Renal cortical epithelial cell (primary cell): ENCODE data around the gene HLA-DPA1. TPM values are rescaled to one million over a fixed set of nuclear protein-coding genes. Genes with fewer than 3 reads are reported as not detected.
"Not testable (repeated sequence)": the region's sequence is repeated elsewhere in the genome, so short reads cannot be mapped to it uniquely, and the experiment has no call there.

Source experiments
- DNase-seq: peaks from one replicate; pipeline ENCODE4 v3.0.0-alpha.2; 2011; ENCODE audit warnings: low read depth
- total RNA-seq: library from RNA; depleted of rRNA; stranded (reverse); fragments of >200 nt; gene quantifications from 2 replicates; pipeline ENCODE4 v1.2.3, GENCODE V29; 2014

The HLA-DPA1 gene
- total RNA-seq, result 7.0 and 9.7 TPM in 2 replicates

DNA sequence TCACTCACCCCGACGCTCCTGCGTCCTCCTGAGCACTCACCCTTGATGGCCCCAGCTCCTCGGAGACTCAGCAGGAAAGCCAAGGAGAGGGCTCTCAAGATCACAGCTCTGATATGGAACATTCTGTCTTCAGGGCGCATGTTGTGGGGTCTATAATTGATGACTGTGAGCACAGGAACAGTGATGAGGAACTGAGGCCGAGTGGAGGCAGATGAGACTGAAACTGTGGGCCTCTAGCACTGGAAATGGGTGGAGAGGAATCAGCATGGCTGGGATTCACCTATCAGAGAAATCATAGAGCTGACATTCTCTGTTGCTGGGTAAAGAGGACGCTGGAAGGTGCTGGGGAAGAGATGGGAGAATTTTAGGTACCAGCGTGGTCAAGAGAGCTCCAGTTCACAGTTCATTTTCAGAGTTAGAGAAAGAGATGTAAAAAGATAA lies at the start of gene HLA-DPA1:
Gene HLA-DPA1, minus strand, starts transcription at position 219 of the 441 bp plus-strand sequence.
- peak; percentile 40 for DNase-seq

DNA sequence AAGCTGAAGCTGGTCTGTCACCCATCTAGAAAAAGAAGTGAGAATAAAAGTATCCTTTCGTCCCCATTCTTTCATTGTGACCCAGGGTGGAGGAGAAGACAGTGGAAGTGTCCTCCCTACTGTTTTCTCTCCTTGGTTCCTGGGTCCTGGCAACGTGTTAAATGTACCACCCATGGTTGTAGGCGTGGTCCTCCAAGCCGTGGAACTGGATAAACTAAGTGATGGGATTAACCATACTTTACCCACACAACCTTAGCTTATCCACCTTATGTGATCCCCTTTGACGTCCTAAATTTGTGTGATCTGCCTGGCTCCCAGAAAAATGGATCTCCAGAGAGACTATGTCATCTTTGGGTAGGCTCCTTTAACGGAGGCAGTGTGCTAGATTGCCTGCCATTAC lies 49.7 kb upstream of the HLA-DPA1 start:
- no peak for DNase-seq

DNA sequence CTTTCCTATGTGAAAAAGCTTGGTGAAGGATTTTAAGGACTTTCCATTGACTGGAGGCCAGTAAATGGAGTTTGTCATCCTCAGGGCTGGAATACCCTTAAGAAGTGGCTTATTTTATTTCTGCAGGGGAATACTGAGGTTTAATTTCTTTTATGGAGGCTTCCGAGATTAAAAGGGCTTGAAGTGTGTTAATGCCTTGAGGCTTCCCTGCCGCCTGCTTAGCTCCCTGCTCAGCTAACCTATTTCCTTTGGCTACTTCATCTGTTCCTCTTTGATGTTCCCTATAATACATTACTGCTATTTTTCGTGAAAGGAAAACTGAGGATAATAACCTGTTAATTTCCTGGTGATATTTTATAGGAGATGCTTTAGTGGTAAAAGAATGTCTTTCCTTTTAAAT lies 46.6 kb upstream of the HLA-DPA1 start:
- DNase-seq, result no peak

DNA sequence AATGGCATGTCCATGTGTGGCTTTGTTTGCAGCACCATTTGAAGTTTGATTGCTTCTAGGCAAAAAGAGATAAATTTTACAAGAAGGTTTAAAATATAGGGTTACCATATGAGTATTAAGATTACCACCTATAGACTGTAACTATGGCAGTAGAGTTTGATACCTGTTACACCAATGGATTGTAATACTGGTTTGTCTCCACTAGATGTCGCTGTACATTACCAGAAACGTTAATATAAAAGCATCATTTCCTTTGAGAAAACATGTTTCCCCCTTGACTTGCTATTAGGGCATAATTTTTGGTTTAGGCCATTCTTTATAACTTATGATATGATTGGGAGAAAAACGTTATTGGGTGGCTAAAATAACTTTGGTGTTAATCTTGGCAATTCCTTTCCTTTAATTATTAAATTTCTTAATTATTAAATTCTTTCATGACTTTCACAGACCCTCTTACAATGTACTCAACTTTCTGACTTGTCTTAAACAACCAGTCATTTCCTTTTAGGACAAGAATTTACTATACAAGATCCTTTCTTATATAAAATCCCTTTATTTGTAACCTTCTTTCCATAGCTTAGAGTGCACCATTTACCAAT lies 45.2 kb upstream of the HLA-DPA1 start:
- peak; percentile 50 for DNase-seq

DNA sequence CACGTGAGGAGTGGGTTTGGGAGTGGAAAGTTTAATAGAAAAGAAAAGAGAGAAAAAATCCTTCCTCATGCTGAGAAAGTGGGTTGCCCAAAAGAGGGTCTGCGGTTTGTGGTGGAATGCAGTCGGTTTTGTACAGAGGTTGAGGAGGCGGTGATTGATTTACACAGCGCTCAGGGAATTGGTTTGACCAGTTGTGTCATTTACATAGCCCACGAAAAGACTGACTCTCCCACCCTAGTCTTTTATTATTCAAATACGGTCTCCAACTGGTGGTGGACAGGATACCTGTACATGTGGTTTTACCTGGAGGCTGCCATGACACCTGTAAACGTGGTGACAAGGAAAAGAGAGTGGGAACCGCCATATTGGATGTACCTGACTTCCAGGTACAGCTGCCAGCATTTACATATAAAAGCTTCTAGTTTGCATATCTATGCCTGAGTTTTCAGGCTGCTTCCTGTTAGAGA lies 44.4 kb upstream of the HLA-DPA1 start:
- DNase-seq, result no peak

DNA sequence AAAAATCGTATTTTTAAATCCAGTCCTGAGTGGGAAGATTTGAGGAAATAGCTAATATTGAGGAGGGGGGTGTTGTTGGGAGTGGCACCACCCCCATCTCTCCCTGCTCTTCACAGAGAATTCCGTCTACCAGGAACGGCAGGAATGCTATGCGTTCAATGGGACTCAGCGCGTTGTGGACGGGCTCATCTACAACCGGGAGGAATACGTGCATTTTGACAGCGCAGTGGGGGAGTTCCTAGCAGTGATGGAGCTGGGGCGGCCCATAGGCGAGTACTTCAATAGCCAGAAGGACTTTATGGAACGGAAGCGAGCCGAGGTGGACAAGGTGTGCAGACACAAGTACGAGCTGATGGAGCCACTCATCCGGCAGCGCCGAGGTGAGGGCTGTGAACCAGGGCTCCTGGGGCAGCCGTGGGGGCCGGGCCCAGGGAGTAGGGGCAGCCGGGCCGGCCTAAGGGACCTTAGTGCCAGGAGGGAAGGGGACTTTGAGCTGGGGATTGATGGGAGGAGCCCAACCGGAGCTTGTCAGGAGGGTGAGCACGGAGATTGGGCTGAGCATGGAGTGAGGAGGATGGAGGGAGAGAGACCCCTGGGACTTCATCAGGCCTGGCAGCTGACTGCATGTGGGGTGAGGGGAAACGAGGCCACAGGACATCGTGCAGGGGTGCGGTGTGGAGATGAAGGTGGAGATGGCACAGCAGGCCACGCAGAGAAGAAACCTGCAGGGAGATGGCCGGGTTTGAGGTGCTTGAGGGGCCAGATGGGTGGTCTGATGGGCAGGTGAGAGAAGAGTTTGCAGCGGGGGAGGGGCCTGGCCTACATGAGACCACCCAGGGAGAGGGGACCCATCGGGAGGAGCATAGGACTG lies 43.6 kb upstream of the HLA-DPA1 start:
- no peak for DNase-seq

DNA sequence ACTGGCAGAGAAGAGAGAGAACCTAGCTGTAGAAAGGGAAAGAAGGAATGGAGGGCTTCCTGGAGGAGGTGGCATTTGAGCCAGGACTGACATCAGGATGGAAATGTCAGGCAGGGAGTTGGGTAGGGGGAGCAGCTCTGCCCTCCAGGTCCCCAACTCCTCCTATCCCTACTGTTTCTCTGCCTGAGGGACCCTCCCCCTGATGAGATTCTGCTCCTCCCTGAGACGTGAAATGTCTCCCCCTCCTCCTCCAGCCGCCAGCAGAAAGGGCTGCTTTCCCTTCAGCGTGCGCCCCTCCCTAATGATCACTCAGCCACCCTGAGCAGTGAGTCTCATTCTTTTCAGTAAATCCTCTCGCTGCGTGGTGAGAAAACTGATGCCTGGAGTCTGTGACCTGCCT lies 43.0 kb upstream of the HLA-DPA1 start:
- no peak for DNase-seq

DNA sequence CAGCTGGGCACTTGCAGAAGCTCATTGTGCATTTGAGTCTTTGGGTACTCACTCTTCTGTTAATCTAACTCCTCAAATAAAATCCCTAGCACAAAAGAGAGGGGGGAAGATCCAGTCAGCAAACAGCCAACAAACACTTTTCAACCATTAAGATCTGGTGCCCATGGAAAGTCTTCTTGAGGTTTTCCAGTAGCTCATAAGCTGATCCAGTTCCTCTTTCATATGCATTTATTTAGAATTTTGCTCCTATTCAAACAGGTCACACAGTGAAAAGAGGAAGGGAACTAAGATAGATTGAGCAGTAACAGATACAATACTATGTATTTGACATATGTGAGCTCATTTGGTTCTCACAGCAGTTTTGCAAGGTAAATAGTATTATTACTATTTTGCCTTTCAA lies 41.0 kb upstream of the HLA-DPA1 start:
- DNase-seq, result no peak

DNA sequence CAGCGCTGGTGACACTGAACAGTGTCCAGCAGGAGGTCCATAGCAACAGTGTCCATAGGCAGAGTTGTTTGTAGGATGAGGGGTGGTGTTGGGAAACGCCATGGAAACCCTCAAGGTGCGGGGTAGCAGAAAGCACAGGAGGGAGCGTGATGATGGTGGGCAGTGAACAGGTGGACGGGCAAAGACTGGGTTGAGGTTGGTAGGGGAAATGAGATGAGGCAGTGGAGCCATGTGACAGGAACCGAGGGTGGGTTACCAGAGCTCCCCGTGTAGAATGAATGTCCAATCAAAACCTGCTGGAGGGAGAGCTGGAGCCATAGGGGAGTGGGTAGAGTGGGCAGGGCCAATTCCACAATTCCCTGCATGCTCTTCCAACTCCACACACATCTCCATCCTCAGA lies 40.3 kb upstream of the HLA-DPA1 start:
- DNase-seq, result no peak

DNA sequence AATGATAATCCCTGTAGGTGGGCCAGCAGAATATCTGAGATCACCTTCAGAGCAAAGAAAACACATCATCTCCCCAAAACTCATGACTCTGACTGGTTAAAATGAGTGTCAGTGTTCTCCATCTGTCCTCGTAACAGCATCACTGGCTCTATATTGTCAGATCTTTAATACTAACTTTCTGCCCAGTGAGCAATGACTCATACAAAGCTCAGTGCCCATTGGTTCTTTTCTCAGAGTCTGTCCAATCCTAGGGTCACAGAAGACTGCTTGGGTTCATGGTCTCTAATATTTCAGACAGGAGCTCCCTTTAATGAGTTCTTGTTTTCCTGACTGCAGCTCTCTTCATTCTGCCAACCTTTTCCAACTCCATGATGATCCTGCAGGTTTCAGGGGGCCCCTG lies 38.7 kb upstream of the HLA-DPA1 start:
- peak; percentile 68 for DNase-seq

DNA sequence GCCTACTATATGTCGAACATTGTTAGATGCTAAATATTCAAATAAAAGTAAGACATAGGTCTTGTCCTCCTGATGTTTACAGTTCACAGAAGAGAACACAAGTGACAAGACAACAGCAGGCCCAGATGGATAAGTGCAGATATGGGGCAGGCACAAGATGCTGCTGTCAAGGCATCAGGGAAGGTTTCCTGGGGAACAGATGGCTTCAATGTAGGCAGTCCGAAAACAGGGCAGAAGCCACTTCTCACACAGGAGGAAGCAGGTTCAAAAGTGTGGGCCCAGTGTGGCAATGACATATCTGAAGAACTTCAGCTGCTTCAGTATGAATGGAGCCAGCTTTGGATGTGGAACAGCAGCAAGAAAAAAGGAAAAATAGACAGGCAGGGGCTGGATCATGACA lies 34.9 kb upstream of the HLA-DPA1 start:
- DNase-seq, result no peak

DNA sequence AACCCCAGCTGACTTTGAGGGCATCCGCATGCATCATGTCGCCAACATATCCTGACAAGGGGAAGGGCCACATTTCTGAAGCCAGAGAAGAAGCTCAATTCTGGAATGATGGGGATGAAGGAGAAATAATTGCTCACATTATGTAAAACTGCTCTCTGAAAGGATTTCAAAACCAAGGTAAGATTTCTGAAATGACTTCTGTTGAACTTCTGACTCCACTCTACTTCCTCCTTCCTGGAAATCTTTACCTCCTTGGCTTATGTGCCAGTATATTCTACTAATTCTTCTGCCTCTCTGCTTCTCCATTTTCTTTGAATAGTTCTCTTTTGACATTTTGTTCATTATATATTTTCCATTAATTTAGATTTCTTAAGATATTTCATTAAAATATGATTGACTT lies 34.2 kb upstream of the HLA-DPA1 start:
- no peak for DNase-seq

DNA sequence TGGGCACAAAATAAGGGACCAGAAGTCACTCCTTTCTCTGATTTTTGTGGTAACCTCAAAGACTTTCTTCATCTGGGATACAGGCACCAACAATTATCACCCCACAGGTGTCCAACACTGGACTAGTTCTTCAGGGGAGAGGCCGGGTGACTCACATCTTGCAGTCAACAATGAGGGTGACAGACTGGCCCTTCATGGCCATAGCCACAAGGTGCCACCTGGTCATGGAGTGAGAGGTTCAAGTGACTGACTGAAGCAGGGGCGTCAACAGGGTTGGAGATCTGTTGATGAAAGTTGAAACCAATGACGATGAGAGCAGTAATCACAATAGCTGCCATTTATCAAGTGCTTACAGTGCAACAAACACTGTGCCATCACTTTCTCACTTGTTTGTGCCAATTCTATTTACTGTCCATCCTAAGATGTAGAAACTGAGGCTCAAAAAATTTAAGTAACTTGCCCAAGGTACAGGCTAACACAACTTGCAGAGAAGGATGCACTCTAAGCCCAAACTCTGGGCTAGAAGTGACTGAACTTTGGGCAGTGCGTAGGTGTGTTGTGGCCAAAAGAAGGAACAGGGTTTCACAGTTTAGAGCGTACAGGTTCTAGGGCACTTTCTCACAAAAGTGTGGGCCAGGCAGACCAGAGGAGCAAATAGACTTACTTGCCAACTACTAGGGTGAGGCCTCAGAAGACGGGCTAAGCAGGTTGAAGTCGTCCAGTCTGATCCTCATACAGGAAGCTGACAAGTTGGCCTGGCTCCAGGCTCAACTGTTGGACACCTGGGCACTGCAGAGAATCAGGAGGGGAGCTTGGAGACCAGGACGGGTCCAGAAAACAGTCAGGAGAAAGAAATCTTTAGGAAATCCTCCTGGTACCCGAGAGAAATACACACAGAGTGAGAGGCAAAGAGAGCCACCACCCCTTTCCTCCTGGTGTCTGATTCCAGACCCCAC lies 32.7 kb upstream of the HLA-DPA1 start:
- no peak for DNase-seq

DNA sequence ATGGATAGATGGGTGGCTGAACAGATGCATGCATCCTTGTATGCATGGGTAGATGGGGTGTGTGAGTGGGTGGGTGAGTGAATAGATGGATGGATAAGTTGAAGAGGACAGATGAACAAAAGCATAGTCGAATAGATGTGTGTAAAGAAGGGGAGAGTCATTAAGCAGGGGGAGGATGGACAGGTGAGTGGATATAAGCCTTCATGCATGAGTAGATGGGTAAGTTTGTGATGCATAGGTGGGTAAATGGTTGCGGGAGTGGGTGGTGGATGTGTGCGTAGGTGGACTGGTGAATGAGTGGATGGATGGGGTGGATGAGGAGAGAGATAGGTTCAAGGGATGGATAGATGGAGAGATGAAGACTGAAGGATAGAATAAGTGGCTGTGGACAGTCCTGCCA lies 31.9 kb upstream of the HLA-DPA1 start:
- DNase-seq, result no peak

DNA sequence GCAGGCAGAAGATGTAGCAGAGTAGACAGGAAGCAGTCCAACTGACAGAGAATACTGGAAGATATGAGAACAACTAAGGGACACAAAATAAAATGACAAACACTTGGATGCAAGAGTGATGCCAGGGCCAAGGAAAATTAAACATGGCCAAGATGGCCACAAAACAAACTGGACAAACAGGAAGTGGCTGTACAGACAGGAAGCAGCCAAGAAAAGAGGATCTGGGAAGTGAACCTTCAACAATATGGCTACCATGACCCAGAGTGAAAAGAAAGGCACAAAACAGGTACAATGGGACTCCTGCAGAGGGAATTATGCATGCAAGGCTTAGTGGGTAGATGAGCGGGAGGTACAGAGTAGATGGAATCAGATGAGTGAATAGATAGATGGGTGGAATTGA lies 31.4 kb upstream of the HLA-DPA1 start:
- DNase-seq, result no peak

DNA sequence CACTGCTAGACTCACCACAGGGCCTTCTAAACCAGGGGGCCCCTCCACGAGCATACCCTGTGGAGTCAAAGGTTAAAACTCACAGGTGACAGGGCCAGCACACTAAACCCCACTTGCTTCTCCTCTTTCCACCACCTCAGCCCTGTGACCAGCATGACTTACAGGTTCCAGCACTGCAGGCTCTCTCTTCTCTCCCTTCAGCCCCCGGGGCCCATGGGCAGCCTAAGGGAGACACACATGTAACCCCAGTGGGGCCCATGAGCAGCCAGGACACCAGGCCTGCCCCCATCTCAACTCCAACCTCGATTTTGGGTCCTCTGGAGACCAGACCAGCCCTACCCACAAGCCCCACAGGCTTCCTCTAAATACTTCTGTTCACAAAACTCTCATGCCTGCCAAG lies 30.3 kb upstream of the HLA-DPA1 start:
- no peak for DNase-seq

DNA sequence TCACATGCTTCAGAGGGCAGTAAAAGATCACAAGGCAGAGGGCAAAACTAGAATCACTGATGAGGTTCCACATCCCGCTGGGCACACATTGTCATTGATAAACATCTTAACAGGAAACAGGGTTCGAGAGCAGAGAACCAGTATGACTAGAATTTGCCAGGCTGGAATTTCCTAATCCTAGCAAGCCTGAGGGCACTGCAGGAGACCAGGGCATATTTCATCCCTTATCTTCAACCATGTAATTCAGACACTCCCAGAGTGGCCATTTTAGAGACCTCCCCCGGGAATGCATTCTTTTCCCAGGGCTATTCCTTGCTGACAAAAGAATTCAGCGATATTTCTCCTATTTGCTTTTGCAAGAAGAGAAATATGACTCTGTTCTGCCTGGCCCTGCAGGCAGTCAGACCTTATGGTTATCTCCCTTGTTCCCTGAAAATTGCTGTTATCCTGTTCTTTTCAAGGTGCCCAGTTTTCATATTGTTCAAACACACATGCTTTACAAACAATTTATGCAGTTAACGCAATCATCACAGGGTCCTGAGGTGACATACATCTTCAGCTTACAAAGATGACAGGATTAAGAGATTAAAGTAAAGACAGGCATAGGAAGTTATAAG lies 27.8 kb upstream of the HLA-DPA1 start:
- DNase-seq, result not testable (repeated sequence)

DNA sequence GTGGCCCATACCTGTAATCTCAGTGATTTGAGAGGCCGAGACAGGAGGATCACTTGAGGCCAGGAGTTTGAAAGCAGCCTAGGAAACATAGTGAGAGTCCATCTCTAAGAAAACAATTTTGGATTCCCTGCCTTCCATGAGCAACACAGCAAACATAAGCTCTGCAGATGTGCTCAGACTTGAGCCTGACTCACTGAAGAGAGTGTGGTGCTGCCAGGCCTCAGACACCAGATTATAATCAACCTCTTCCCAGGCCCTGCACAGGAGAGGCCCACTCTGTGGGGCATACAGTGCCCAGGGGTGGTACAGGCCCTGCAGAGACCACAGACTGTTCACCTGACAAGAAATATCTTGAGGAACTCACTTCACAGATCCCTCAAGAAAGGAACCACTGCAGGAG lies 22.2 kb upstream of the HLA-DPA1 start:
- DNase-seq, result no peak

DNA sequence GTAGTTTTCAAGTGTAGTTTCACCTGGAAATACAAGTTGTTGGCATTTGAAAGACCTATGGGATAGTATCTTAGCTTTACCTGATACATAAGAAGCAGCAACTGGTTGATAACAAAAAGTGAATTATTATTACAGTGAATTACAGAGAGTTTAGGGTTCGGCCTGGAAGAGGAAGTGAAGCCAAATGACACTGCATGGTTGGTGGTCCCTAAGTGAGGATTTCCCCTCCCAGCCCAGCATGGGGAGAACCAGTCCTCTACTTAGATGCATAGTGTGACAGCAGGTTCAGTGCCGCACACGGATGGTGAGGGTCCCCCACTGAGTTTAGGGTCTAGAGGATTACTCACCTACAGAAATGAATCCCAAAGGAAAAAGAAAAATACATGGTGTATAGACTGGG lies 20.4 kb upstream of the HLA-DPA1 start:
- DNase-seq, result no peak

DNA sequence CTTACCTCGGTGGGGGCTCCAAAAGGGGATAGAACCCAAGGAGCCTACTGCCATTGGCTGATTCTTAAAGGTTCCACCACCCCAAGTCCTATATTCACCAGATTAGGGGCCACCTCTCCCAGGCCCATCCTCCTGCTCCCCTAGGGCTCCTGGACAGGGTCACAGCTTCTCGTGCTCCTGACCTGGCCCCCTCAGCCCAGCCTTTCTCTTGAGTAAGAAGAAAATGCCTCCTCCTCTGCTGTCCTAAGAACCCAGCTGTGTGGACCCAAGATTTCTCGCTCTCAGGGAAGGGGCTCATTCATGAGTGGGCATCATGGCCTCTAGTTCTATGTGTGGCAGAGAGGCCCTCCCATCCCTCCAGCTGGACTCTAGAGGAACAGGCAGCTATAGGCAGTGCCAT lies 18.9 kb upstream of the HLA-DPA1 start:
- DNase-seq, result no peak

DNA sequence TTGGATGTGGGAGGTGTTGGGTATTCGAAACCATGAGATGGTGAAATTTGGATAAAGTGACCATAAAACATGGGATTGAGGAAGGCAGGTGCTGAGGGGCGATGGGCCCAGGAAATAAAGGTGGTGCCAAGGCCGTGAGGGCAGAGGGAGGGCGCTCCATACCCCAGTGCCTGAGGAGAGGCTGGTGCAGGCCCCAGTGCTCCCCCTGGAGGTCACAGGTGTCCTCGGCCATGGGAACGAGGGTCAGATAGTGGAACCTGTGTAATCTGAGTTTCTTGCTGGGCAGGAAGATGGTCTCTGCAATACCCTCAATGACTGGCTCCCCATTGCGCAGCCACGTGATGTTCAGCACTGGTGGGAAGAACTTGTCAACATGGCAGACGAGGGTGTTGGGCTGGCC lies 18.5 kb upstream of the HLA-DPA1 start:
- no peak for DNase-seq
